SH-SY5Y (cell line): ENCODE measurements around the gene MEOX1.

Source experiments
- GATA2 ChIP-seq: IDR thresholded peaks from 2 replicates; pipeline ENCODE4 v1.6.1; 2011; ENCODE audit warnings: mild to moderate bottlenecking, low read depth, low read length
- GATA3 ChIP-seq: IDR thresholded peaks from 2 replicates; pipeline ENCODE4 v1.6.1; 2011; ENCODE audit warnings: low read depth, mild to moderate bottlenecking, low read length, moderate library complexity

- TF ChIP-seq GATA2 (no peak), GATA3 (no peak)
These were observed 66.3 kb downstream of the MEOX1 start for GRCh38 chr17:43595466-43595865.
